ENCODE data around the gene CTAGE8. TPM values are rescaled to one million over a fixed set of nuclear protein-coding genes. Genes with fewer than 3 reads are reported as not detected.
"Not testable (repeated sequence)": the region's sequence is repeated elsewhere in the genome, so short reads cannot be mapped to it uniquely, and the experiment has no call there.

CTAGE8 gene
- total RNA-seq, 4 donors from 2014 or later: 0.32 to 1.3 (median 0.56) TPM

GRCh38 chr7:144219149-144219548, 49.9 kb downstream of the CTAGE8 start:
- not testable (repeated sequence) for DNase-seq (ENCODE audit: low spot score)
- peak; percentile 59 for ATAC-seq (ENCODE audit: low FRiP score)

DNA sequence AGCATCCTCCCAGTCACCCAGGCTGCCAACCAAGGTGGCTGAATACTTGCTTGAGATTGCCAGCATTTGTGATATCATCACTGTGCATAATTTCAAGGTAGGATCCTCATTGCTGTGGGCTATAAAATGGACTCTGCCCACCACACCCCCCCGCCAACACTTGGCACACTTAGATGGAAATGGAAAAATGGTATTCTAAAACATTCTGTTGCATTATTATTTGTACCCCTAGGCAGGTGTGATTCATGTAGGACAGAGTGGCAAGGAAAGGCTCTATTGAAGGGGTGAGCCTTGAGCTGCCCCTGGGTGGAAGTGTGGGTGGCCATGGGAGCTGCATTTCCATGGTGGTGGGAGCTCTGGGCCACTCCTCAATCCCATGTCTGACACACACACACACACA, 50.5 kb downstream of the CTAGE8 start:
- not testable (repeated sequence) for DNase-seq (ENCODE audit: low spot score); ATAC-seq (ENCODE audit: low FRiP score)

GRCh38 chr7:144217200-144217599, 51.9 kb downstream of the CTAGE8 start:
- ATAC-seq (ENCODE audit: low FRiP score); DNase-seq (ENCODE audit: low spot score): not testable (repeated sequence)

Other genes with a start within 250 kb of the CTAGE8 start
- not detected for gene OR2A5, start 220.3 kb downstream of the CTAGE8 start, total RNA-seq
- not detected for gene OR2A25, start 199.5 kb downstream of the CTAGE8 start, total RNA-seq
- not detected for gene OR2A12, start 183.0 kb downstream of the CTAGE8 start, total RNA-seq
- not detected for gene OR2A2, start 159.7 kb downstream of the CTAGE8 start, total RNA-seq
- not detected for gene OR2A14, start 146.1 kb downstream of the CTAGE8 start, total RNA-seq
- 1 to 10 TPM in 3 of 4 donors, not detected in 1; 1.8 to 6.7 (median 2.3) TPM for gene CTAGE4, start 85.8 kb downstream of the CTAGE8 start, total RNA-seq
- gene ARHGEF35, start 73.5 kb downstream of the CTAGE8 start, total RNA-seq: 1 to 10 TPM; 2.8 to 6.7 (median 4.1) TPM
- 1 to 10 TPM in 1 of 4 donors, not detected in 3; 1.0 TPM for gene OR2A42, start 29.7 kb downstream of the CTAGE8 start, total RNA-seq
- gene OR2A7, start 4.5 kb downstream of the CTAGE8 start, total RNA-seq: 10 to 100 TPM in 1 of 4 donors, 1 to 10 TPM in 3; 3.1 to 16.9 (median 4.1) TPM
- under 1 TPM in 2 of 4 donors, not detected in 2; 0.09 to 0.95 TPM for gene OR2A1, start 43.1 kb upstream of the CTAGE8 start, total RNA-seq
- gene ARHGEF5, start 86.1 kb upstream of the CTAGE8 start, total RNA-seq: 10 to 100 TPM in 2 of 4 donors, 1 to 10 TPM in 2; 6.6 to 21.3 (median 9.7) TPM
- not detected for gene NOBOX, start 134.4 kb upstream of the CTAGE8 start, total RNA-seq